ENCODE measurements around the gene DLGAP1. TPM values are rescaled to one million over a fixed set of nuclear protein-coding genes. Genes with fewer than 3 reads are reported as not detected.

Gene DLGAP1
- total and polyA plus RNA-seq, 2 experiments from 2014 or later = 17.0 to 48.5 TPM

DNA sequence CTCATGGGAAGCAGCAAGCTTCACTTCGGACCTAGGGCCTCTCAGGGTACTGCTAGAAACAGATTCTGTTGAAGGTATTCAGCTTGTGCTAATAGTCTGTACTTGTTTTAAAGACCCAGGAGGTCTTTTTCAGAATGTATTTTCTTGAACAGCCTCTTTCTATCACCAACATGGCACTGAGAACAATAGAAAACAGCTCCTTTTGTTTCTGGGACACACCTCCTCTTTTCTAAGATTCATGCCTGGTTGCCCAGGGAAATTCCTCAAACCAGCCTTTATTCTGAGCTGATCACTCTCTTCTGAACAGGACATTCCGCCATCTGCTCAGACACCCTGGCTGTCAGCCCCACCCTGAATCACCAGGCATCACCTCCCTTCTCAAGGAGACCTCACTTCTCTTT is 615.5 kb downstream of the DLGAP1 start:
- no peaks in the 10 kb centered on the region for H3K27me3 Mint-ChIP-seq (ENCODE audit: insufficient read depth, low read depth, poor library complexity)
- H3K4me2 ChIP-seq = no peak overlapping the region
- H3K9me3 Mint-ChIP-seq = no peaks in the 10 kb centered on the region
- no peaks in the 10 kb centered on the region for H3K9me2 ChIP-seq (ENCODE audit: insufficient read depth)
- H3K79me2 ChIP-seq (replicated peaks; ENCODE audit: insufficient read depth) = no peaks in the 10 kb centered on the region
- H3K4me3 ChIP-seq = no peak overlapping the region
- no peaks in the 10 kb centered on the region for H3K36me3 ChIP-seq (ENCODE audit: insufficient read depth)
- peaks cover 18% of the 10 kb centered on the region for H3K4me1 ChIP-seq (ENCODE audit: insufficient read depth)
- H4K20me1 ChIP-seq (replicated peaks; ENCODE audit: insufficient read depth) = no peaks in the 10 kb centered on the region; the same call in 1 of the 2 replicates
- no peaks in the 10 kb centered on the region for H3F3A ChIP-seq (replicated peaks; ENCODE audit: low read depth)
- H2AFZ ChIP-seq = no peak overlapping the region
- H3K4me1 Mint-ChIP-seq = peaks cover 19% of the 10 kb centered on the region
- H3K27ac ChIP-seq (ENCODE audit: low read depth) = no peak overlapping the region
- H3K27ac Mint-ChIP-seq = no peak overlapping the region
- ATAC-seq = peak; percentile 70
- no peak overlapping the region for H3K4me3 Mint-ChIP-seq
- H3K36me3 Mint-ChIP-seq (ENCODE audit: low read depth) = no peaks in the 10 kb centered on the region
- TF ChIP-seq, protein P1, sequence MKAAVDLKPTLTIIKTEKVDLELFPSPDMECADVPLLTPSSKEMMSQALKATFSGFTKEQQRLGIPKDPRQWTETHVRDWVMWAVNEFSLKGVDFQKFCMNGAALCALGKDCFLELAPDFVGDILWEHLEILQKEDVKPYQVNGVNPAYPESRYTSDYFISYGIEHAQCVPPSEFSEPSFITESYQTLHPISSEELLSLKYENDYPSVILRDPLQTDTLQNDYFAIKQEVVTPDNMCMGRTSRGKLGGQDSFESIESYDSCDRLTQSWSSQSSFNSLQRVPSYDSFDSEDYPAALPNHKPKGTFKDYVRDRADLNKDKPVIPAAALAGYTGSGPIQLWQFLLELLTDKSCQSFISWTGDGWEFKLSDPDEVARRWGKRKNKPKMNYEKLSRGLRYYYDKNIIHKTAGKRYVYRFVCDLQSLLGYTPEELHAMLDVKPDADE (IDR thresholded peaks at IDR 0.05) = no peak
- TF ChIP-seq CTCF (conservative IDR thresholded peaks at IDR 0.05; ENCODE audit: low read depth in 2 of 2) = no peak
- no peak for TF ChIP-seq JUNB (IDR thresholded peaks at IDR 0.05; ENCODE audit: unreplicated experiment)
- TF ChIP-seq EZH2phosphoT487 (IDR thresholded peaks at IDR 0.05; ENCODE audit: unreplicated experiment) = no peak
- TF ChIP-seq CREB1 (CRISPR knock-in tag; IDR thresholded peaks at IDR 0.05; ENCODE audit: low read depth) = no peak
- TF ChIP-seq ZNF331 (CRISPR knock-in tag; IDR thresholded peaks at IDR 0.05; ENCODE audit: low read depth) = no peak
- TF ChIP-seq EZH2 (IDR thresholded peaks at IDR 0.05; ENCODE audit: low read depth, unreplicated experiment) = no peak
- TF ChIP-seq POLR2AphosphoS5 (IDR thresholded peaks at IDR 0.05; ENCODE audit: low read depth) = no peak
- H3K27me3 ChIP-seq (ENCODE audit: insufficient read depth) = no peaks in the 10 kb centered on the region
- DNase-seq (ENCODE audit: low spot score) = peak; percentile 40

- TF ChIP-seq STAT1 (IDR thresholded peaks at IDR 0.05; ENCODE audit: unreplicated experiment) = no peak
- no peak for TF ChIP-seq ZNF114 (CRISPR knock-in tag; IDR thresholded peaks at IDR 0.05)
- no peak for TF ChIP-seq EZH2 (IDR thresholded peaks at IDR 0.05; ENCODE audit: low read depth, unreplicated experiment)
- TF ChIP-seq POLR2AphosphoS5 (IDR thresholded peaks at IDR 0.05; ENCODE audit: low read depth) = no peak
- Mint-ChIP-seq H3K36me3 (ENCODE audit: low read depth) (no peaks in the 10 kb centered on the region), H3K9me3 (no peaks in the 10 kb centered on the region), H3K4me3 (no peak overlapping the region), H3K4me1 (peaks cover 30% of the 10 kb centered on the region), H3K27ac (no peak overlapping the region), H3K27me3 (ENCODE audit: insufficient read depth, low read depth, poor library complexity) (no peaks in the 10 kb centered on the region)
- peak; percentile 15 for DNase-seq (ENCODE audit: low spot score)
- ATAC-seq = peak; percentile 64
- no peaks in the 10 kb centered on the region for H3K27me3 ChIP-seq (ENCODE audit: insufficient read depth)
- H3K36me3 ChIP-seq (ENCODE audit: insufficient read depth) = no peaks in the 10 kb centered on the region
- H3K4me3 ChIP-seq = no peak overlapping the region
- no peak overlapping the region for H2AFZ ChIP-seq
- H3F3A ChIP-seq (replicated peaks; ENCODE audit: low read depth) = no peaks in the 10 kb centered on the region
- no peaks in the 10 kb centered on the region for H3K79me2 ChIP-seq (replicated peaks; ENCODE audit: insufficient read depth)
- H3K4me1 ChIP-seq (ENCODE audit: insufficient read depth) = peaks cover 24% of the 10 kb centered on the region
- no peak overlapping the region for H3K4me2 ChIP-seq
- H4K20me1 ChIP-seq (replicated peaks; ENCODE audit: insufficient read depth) = no peaks in the 10 kb centered on the region; the same call in 1 of the 2 replicates
- H3K27ac ChIP-seq (ENCODE audit: low read depth) = no peak overlapping the region
- H3K9me2 ChIP-seq (ENCODE audit: insufficient read depth) = no peaks in the 10 kb centered on the region
Measured at GRCh38 chr18:3836483-3837335, 618.4 kb downstream of the DLGAP1 start.

Measured in GM23338 (cell line).